Panc1 (cell line): Measurements from ENCODE around the gene SFPQ. TPM values are rescaled to one million over a fixed set of nuclear protein-coding genes. Genes with fewer than 3 reads are reported as not detected.

ENCODE experiments used
- ATAC-seq: fragments of 200-7000 bp; cut with Tn5 transposase; 2 replicates; pipeline ENCODE4 v1.9.1; 2020; ENCODE audit warnings: mild to moderate bottlenecking, moderate library complexity
- BruUV-seq: library from RNA; stranded (reverse); fragments of 400-500 nt; replicated peaks from 2 replicates; lab custom pipeline; 2021; lab: Mats Ljungman, UMichigan
- CTCF ChIA-PET: fragments of 300-600 bp; sonication (Branson Sonifier 250); formaldehyde crosslinking; loops from one replicate; lab custom pipeline; 2022; ENCODE audit warnings: antibody characterized with exemption; lab: Charles Lee
- POLR2A ChIA-PET: fragments of 300-600 bp; sonication (Branson Sonifier 250); formaldehyde crosslinking; loops from one replicate; lab custom pipeline; 2022; ENCODE audit warnings: antibody characterized with exemption; lab: Charles Lee
- DNase-seq: peaks from one replicate; pipeline ENCODE4 v3.0.0-alpha.2; 2010; ENCODE audit warnings: low read depth, low spot score
- H3K27ac ChIP-seq: 2 replicates; pipeline ENCODE4 v1.5.1; 2011; ENCODE audit warnings: mild to moderate bottlenecking, low read length, inconsistent platforms
- H3K27me3 ChIP-seq: fragments of 200-500 bp; sonication (Bioruptor generic); 2 replicates; pipeline ENCODE4 v1.6.0; 2014; ENCODE audit warnings: low read length, inconsistent platforms; ENCODE audit not compliant: control insufficient read depth, insufficient read depth
- H3K36me3 ChIP-seq: fragments of 200-500 bp; sonication (Bioruptor generic); 2 replicates; pipeline ENCODE4 v1.5.1; 2014; ENCODE audit warnings: inconsistent platforms, mild to moderate bottlenecking, low read length, moderate library complexity; ENCODE audit not compliant: control insufficient read depth, insufficient read depth
- H3K4me1 ChIP-seq: 2 replicates; pipeline ENCODE4 v1.5.1; 2011; ENCODE audit warnings: inconsistent platforms, mild to moderate bottlenecking, low read length, moderate library complexity; ENCODE audit not compliant: control insufficient read depth, insufficient read depth
- H3K4me3 ChIP-seq, 2 experiments: 2 replicates each; pipeline ENCODE4 v1.5.1; 2011 to 2012; ENCODE audit warnings: low read depth in 2 of 2, low read length in 2 of 2, mild to moderate bottlenecking in 2 of 2, inconsistent platforms in 1 of 2, moderate library complexity in 1 of 2
- H3K9me3 ChIP-seq: fragments of 200-500 bp; sonication (Bioruptor generic); 2 replicates; pipeline ENCODE4 v1.5.1; 2014; ENCODE audit warnings: low read depth, mild to moderate bottlenecking, inconsistent platforms, low read length, moderate library complexity; ENCODE audit not compliant: control insufficient read depth, insufficient read depth
- POLR2AphosphoS5 ChIP-seq: IDR thresholded peaks from 2 replicates; pipeline ENCODE4 v1.6.1; 2012; ENCODE audit warnings: mild to moderate bottlenecking, low read depth, low read length, moderate library complexity
- SIN3A ChIP-seq: IDR thresholded peaks from 2 replicates; pipeline ENCODE4 v1.6.1; 2012; ENCODE audit warnings: low read depth, mild to moderate bottlenecking, low read length, moderate library complexity, borderline replicate concordance; ENCODE audit not compliant: insufficient read depth
- TCF7L2 ChIP-seq: IDR thresholded peaks from 2 replicates; pipeline ENCODE4 v1.6.1; 2011; ENCODE audit warnings: mild to moderate bottlenecking, low read depth, low read length, inconsistent platforms
- in situ Hi-C: cut with HindIII; loops from 2 replicates; pipeline ENCODE4 v1.10.0; 2016; ENCODE audit warnings: low sequenced_read_pairs, low pct_unique_long_range_greater_than_20kb
- intact Hi-C: fragments of 100-400 bp; cut with micrococcal nuclease; formaldehyde crosslinking; loops from one replicate; pipeline ENCODE4 v1.10.0; 2022; ENCODE audit not compliant: unreplicated experiment
- total RNA-seq: library from RNA; stranded (reverse); gene quantifications from one replicate; pipeline ENCODE4 v1.2.1, GENCODE V29; 2021; ENCODE audit not compliant: unreplicated experiment
- TF ChIP-seq, protein P1 (sequence below): fragments of 450-650 bp; IDR thresholded peaks from 2 replicates; pipeline ENCODE4 v1.5.1; 2017; ENCODE audit warnings: mild to moderate bottlenecking
- TF ChIP-seq, protein P2 (sequence below), 2 experiments: IDR thresholded peaks; 2 replicates each; pipeline ENCODE4 v1.6.1; 2011 to 2012; ENCODE audit warnings: low read depth in 2 of 2, control low read depth in 1 of 2, low read length in 1 of 2, mild to moderate bottlenecking in 1 of 2, moderate library complexity in 1 of 2; ENCODE audit not compliant: insufficient read depth in 1 of 2

SFPQ gene
- total RNA-seq, 1 experiment from 2014 or later = 266 TPM

DNA sequence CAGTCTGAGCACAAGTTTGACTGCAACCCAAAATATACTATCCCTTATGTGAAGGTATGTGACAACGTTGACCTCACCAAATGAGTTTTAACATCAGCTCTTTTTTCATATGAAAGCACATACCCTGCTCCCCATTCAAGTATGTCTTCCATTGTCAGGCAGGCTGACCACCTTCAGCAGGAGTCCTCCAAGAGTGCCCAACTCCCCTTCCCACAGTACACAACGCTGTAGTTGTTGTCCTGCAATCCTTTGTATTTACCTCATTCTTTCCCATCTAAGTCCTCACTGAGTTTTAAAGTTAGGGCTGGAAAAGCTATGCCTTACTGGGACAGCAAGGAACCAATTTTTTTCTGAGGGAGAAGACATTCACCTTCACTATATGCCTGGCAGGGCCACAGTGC, 14.7 kb downstream of the SFPQ start:
- H3K27ac ChIP-seq = no peak overlapping the region
- DNase-seq = no peak
- no peak overlapping the region for H3K4me3 ChIP-seq
- CTCF ChIA-PET = no interaction called here
- in situ Hi-C loops (no loop called here), intact Hi-C loops (no loop called here)
- peaks cover 7% of the 10 kb centered on the region for H3K4me1 ChIP-seq
- no peaks in the 10 kb centered on the region for H3K27me3 ChIP-seq
- no peak for ATAC-seq
- H3K9me3 ChIP-seq = no peaks in the 10 kb centered on the region
- POLR2A ChIA-PET = no interaction called here
- H3K36me3 ChIP-seq = peaks cover 69% of the 10 kb centered on the region
- no TSS peak for BruUV-seq
- TF ChIP-seq TCF7L2 (no peak), POLR2AphosphoS5 (no peak), SIN3A (no peak)
- TF ChIP-seq, protein P1, sequence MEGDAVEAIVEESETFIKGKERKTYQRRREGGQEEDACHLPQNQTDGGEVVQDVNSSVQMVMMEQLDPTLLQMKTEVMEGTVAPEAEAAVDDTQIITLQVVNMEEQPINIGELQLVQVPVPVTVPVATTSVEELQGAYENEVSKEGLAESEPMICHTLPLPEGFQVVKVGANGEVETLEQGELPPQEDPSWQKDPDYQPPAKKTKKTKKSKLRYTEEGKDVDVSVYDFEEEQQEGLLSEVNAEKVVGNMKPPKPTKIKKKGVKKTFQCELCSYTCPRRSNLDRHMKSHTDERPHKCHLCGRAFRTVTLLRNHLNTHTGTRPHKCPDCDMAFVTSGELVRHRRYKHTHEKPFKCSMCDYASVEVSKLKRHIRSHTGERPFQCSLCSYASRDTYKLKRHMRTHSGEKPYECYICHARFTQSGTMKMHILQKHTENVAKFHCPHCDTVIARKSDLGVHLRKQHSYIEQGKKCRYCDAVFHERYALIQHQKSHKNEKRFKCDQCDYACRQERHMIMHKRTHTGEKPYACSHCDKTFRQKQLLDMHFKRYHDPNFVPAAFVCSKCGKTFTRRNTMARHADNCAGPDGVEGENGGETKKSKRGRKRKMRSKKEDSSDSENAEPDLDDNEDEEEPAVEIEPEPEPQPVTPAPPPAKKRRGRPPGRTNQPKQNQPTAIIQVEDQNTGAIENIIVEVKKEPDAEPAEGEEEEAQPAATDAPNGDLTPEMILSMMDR = no peak
- TF ChIP-seq, protein P2, sequence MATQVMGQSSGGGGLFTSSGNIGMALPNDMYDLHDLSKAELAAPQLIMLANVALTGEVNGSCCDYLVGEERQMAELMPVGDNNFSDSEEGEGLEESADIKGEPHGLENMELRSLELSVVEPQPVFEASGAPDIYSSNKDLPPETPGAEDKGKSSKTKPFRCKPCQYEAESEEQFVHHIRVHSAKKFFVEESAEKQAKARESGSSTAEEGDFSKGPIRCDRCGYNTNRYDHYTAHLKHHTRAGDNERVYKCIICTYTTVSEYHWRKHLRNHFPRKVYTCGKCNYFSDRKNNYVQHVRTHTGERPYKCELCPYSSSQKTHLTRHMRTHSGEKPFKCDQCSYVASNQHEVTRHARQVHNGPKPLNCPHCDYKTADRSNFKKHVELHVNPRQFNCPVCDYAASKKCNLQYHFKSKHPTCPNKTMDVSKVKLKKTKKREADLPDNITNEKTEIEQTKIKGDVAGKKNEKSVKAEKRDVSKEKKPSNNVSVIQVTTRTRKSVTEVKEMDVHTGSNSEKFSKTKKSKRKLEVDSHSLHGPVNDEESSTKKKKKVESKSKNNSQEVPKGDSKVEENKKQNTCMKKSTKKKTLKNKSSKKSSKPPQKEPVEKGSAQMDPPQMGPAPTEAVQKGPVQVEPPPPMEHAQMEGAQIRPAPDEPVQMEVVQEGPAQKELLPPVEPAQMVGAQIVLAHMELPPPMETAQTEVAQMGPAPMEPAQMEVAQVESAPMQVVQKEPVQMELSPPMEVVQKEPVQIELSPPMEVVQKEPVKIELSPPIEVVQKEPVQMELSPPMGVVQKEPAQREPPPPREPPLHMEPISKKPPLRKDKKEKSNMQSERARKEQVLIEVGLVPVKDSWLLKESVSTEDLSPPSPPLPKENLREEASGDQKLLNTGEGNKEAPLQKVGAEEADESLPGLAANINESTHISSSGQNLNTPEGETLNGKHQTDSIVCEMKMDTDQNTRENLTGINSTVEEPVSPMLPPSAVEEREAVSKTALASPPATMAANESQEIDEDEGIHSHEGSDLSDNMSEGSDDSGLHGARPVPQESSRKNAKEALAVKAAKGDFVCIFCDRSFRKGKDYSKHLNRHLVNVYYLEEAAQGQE (IDR thresholded peaks at IDR 0.05; ENCODE audit: insufficient read depth in 1 of 2, low read depth in 2 of 2, low read length in 1 of 2) = no peak

DNA sequence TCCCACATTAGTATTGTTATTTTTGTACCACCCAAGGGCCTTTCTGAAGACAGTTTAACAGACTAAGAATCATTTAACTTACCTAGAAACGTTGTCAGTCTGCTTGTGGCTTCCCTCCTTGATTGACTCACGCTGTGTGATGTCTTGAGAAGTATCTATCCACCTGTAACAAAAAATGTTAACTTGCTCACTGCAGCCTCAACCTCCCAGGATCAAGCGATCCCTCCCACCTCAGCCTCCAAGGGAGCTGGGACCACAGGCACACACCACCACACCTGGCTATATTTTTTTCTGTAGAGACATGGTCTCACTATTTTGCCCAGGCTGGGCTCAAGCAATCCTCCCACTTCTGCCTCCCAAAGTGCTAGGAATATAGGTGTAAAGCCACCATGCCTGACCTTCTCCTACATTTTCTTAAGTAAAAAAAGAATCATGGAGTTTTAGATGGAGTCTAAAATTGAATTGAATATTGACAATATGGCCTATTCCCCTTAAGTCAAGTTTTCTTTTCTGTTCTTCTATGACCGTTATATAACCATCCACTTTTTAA, 15.6 kb downstream of the SFPQ start:
- in situ Hi-C loops (no loop called here), intact Hi-C loops (no loop called here)
- Histone ChIP-seq H3K4me3 (no peak overlapping the region), H3K27me3 (no peaks in the 10 kb centered on the region), H3K4me1 (peaks cover 7% of the 10 kb centered on the region), H3K36me3 (peaks cover 63% of the 10 kb centered on the region), H3K9me3 (no peaks in the 10 kb centered on the region), H3K27ac (no peak overlapping the region)
- no TSS peak for BruUV-seq
- DNase-seq (no peak), ATAC-seq (no peak)
- TF ChIP-seq, protein P1 = no peak
- TF ChIP-seq TCF7L2 (no peak), SIN3A (no peak), POLR2AphosphoS5 (no peak)
- TF ChIP-seq, protein P2 (IDR thresholded peaks at IDR 0.05; ENCODE audit: insufficient read depth in 1 of 2, low read depth in 2 of 2, low read length in 1 of 2) = no peak
- CTCF ChIA-PET = no interaction called here
- POLR2A ChIA-PET = no interaction called here
